Transverse colon (tissue), 4 donors: ENCODE results near the gene ELANE. TPM values are rescaled to one million over a fixed set of nuclear protein-coding genes. Genes with fewer than 3 reads are reported as not detected.
A peak's percentile ranks its signal among the peaks of the same experiment; 100 is the strongest.

Experiments used
- DNase-seq: peaks from one replicate; pipeline ENCODE4 v3.0.0-alpha.2; 2019
- H3K27ac ChIP-seq, 4 donors: fragments of 200-600 bp; sonication (generic); 2 replicates each; pipeline ENCODE4 v1.5.1; 2016 to 2018; ENCODE audit warnings: inconsistent platforms in 4 of 4
- H3K27me3 ChIP-seq: fragments of 200-600 bp; sonication (generic); 2 replicates; pipeline ENCODE4 v1.5.1; 2017; ENCODE audit warnings: inconsistent platforms
- H3K36me3 ChIP-seq, 4 donors: fragments of 200-600 bp; sonication (generic); 2 replicates each; pipeline ENCODE4 v1.5.1; 2017 to 2019; ENCODE audit warnings: inconsistent platforms in 4 of 4
- H3K4me1 ChIP-seq, 4 donors: fragments of 200-600 bp; sonication (generic); 2 replicates each; pipeline ENCODE4 v1.5.1; 2017 to 2020; ENCODE audit warnings: inconsistent platforms in 4 of 4
- H3K4me3 ChIP-seq, 4 donors: fragments of 200-600 bp; sonication (generic); 1 replicate in 1 of 4; 2 replicates in 3 of 4; pipeline versions ENCODE4 v1.5.1 to v1.6.1; 2017 to 2019; ENCODE audit warnings: inconsistent platforms in 4 of 4
- H3K9me3 ChIP-seq, 2 donors: fragments of 200-600 bp; sonication (generic); 2 replicates each; pipeline ENCODE4 v1.5.1; 2017 to 2019; ENCODE audit warnings: inconsistent platforms in 2 of 2
- CTCF ChIP-seq, 5 experiments: fragments of 200-600 bp in 3 of 5; fragments of 450-650 bp in 2 of 5; sonication (generic) in 3 of 5; IDR thresholded peaks; 1 replicate in 2 of 5; 2 replicates in 3 of 5; pipeline ENCODE4 v1.5.1; 2016 to 2017; ENCODE audit warnings: antibody characterized with exemption in 5 of 5, inconsistent platforms in 3 of 5, mild to moderate bottlenecking in 2 of 5, moderate library complexity in 1 of 5
- EP300 ChIP-seq: sonication (generic); formaldehyde crosslinking; IDR thresholded peaks from one replicate; pipeline ENCODE4 v1.6.1; 2017; ENCODE audit warnings: antibody characterized with exemption, low read depth
- POLR2A ChIP-seq: fragments of 450-650 bp; IDR thresholded peaks from one replicate; pipeline ENCODE4 v1.6.1; 2016; ENCODE audit warnings: antibody characterized with exemption, mild to moderate bottlenecking, moderate library complexity
- POLR2AphosphoS5 ChIP-seq, 3 donors: sonication (generic); formaldehyde crosslinking; IDR thresholded peaks; one replicate each; pipeline ENCODE4 v1.6.1; 2016; ENCODE audit warnings: antibody characterized with exemption in 3 of 3
- WGBS, 2 donors: methylation state at CpG; one replicate each; pipeline ENCODE4 v1.1.5; 2018; ENCODE audit warnings: low coverage in 1 of 2; 5-methylcytosine and 5-hydroxymethylcytosine counted together
- in situ Hi-C, 4 donors: fragments of 200-750 bp; cut with MboI; loops; one replicate each; pipeline versions ENCODE4 v1.15.0 to v1.15.1; 2017; ENCODE audit warnings: low sequenced_read_pairs in 3 of 4, low pct_ligation_motif_present in 1 of 4, low pct_unique_long_range_greater_than_20kb in 1 of 4
- intact Hi-C: fragments of 100-400 bp; cut with DNase I; formaldehyde crosslinking; loops from one replicate; pipeline ENCODE4 v1.15.1; 2023; ENCODE audit warnings: low total_unique reads
- total RNA-seq, 4 donors: library from RNA; depleted of rRNA; stranded (reverse); fragments of >200 nt; gene quantifications; one replicate each; pipeline ENCODE4 v1.1.0, GENCODE V29; 2016

The ELANE gene
- total RNA-seq, 4 donors from 2014 or later = 0.79 to 2.2 TPM; not detected in 2

- peak overlapping the region in 1 of 4 donors; percentile 26 for H3K4me3 ChIP-seq
- intact Hi-C loops = loop anchor here (5.0 kb wide), 1 partner anchor 54 kb away; the partner anchor contains the start of gene KISS1R
Observed at GRCh38 chr19:863315-863620, 11.2 kb downstream of the ELANE start.

GRCh38 chr19:866769-867300 is 14.7 kb downstream of the ELANE start:
- TF ChIP-seq POLR2AphosphoS5 (IDR thresholded peaks at IDR 0.05) = no peak
- TF ChIP-seq POLR2A = no peak
- no peak for TF ChIP-seq EP300
- WGBS, 2 donors = 91% methylated on average over 35 of the region's 38 CpGs; no CpG with 5 or more reads in 1 of the 2 donors
- Histone ChIP-seq H3K9me3 (no peaks in the 10 kb centered on the region), H3K36me3 (peaks cover 0 to 5% (median 0%) of the 10 kb centered on the region in 4 donors), H3K27me3 (peaks cover 3% of the 10 kb centered on the region), H3K4me3 (no peak overlapping the region), H3K27ac (no peak overlapping the region), H3K4me1 (peaks cover 13 to 34% (median 26%) of the 10 kb centered on the region in 4 donors)
- DNase-seq = no peak
- intact Hi-C loops = no loop called here
- in situ Hi-C loops = loop anchor here in 1 of 4 donors (25.0 kb wide), 1 partner anchor 120 kb away; the partner anchor contains the start of gene WDR18

More at GRCh38 chr19:863315-863620, 11.2 kb downstream of the ELANE start:
- Histone ChIP-seq H3K36me3 (peaks cover 0 to 5% (median 0%) of the 10 kb centered on the region in 4 donors), H3K27ac (peak overlapping the region in 3 of 4 donors; percentile 29 to 55 (median 46)), H3K9me3 (no peaks in the 10 kb centered on the region), H3K4me1 (peaks cover 6 to 46% (median 41%) of the 10 kb centered on the region in 4 donors), H3K27me3 (peaks cover 35% of the 10 kb centered on the region)
- no peak for DNase-seq
- in situ Hi-C loops = loop anchor here in 1 of 4 donors (25.0 kb wide), 1 partner anchor 124 kb away; the partner anchor contains the start of gene WDR18
- 60% methylated on average over 7 of the region's 7 CpGs; no CpG with 5 or more reads in 1 of the 2 donors for WGBS, 2 donors
- TF ChIP-seq EP300 (no peak), CTCF (IDR thresholded peaks at IDR 0.05) (no peak), POLR2A (no peak), POLR2AphosphoS5 (IDR thresholded peaks at IDR 0.05) (no peak)

GRCh38 chr19:867301-867793 is 15.2 kb downstream of the ELANE start:
- Histone ChIP-seq H3K4me3 (no peak overlapping the region), H3K36me3 (peaks cover 0 to 5% (median 0%) of the 10 kb centered on the region in 4 donors), H3K9me3 (no peaks in the 10 kb centered on the region), H3K27me3 (no peaks in the 10 kb centered on the region), H3K27ac (no peak overlapping the region), H3K4me1 (peaks cover 18 to 36% (median 28%) of the 10 kb centered on the region in 4 donors)
- DNase-seq = no peak
- intact Hi-C loops (no loop called here), in situ Hi-C loops (loop anchor here in 1 of 4 donors (25.0 kb wide), 1 partner anchor 120 kb away; the partner anchor contains the start of gene WDR18)
- TF ChIP-seq POLR2AphosphoS5 (IDR thresholded peaks at IDR 0.05) (no peak), POLR2A (no peak), CTCF (IDR thresholded peaks at IDR 0.05) (no peak), EP300 (no peak)
- WGBS, 2 donors = 83% methylated on average over 16 of the region's 16 CpGs; no CpG with 5 or more reads in 1 of the 2 donors

GRCh38 chr19:867855-868457 is 15.9 kb downstream of the ELANE start:
- no peaks in the 10 kb centered on the region for H3K27me3 ChIP-seq
- peak overlapping the region in 2 of 4 donors; percentile 66 to 89 for H3K27ac ChIP-seq
- H3K9me3 ChIP-seq = no peaks in the 10 kb centered on the region
- H3K4me3 ChIP-seq = no peak overlapping the region
- H3K4me1 ChIP-seq = peaks cover 18 to 33% (median 25%) of the 10 kb centered on the region in 4 donors
- no peak for DNase-seq
- TF ChIP-seq POLR2AphosphoS5 (IDR thresholded peaks at IDR 0.05) (no peak), POLR2A (no peak), CTCF (IDR thresholded peaks at IDR 0.05) (no peak), EP300 (no peak)
- intact Hi-C loops (no loop called here), in situ Hi-C loops (loop anchor here in 1 of 4 donors (25.0 kb wide), 1 partner anchor 119 kb away; the partner anchor contains the start of gene WDR18)
- 93% methylated on average over 39 of the region's 39 CpGs; no CpG with 5 or more reads in 1 of the 2 donors for WGBS, 2 donors
- peaks cover 0 to 5% (median 0%) of the 10 kb centered on the region in 4 donors for H3K36me3 ChIP-seq
